ENCODE measurements around the gene NF2. TPM values are rescaled to one million over a fixed set of nuclear protein-coding genes. Genes with fewer than 3 reads are reported as not detected.

The NF2 gene
- 28.3 and 29.2 TPM in 2 replicates for total RNA-seq (2013; cell fraction: nucleolus; rRNA removed)
- 32.0 and 33.9 TPM in 2 replicates for total RNA-seq (2014; rRNA removed)
- total RNA-seq (2014; rRNA removed; fragmentation: Illumina TruSeq; extraction: Trizol), result 24.6 and 24.8 TPM in 2 replicates
- 44.3 and 49.8 TPM in 2 replicates for total RNA-seq (2021)
- 4.9 TPM for polyA plus RNA-seq (2011; ENCODE audit: low read depth)
- 20.4 and 22.5 TPM in 2 replicates for polyA plus RNA-seq (2011; rRNA removed)
- 14.5 and 16.2 TPM in 2 replicates for polyA plus RNA-seq (2011; cell fraction: cytosol; rRNA removed)
- polyA plus RNA-seq (2011; cell fraction: nucleus; rRNA removed), result 8.9 and 12.9 TPM in 2 replicates
- polyA plus RNA-seq (2012), result 7.6 and 9.1 TPM in 2 replicates
- 14.3 and 14.7 TPM in 2 replicates for polyA plus RNA-seq (2014; fragmentation: Illumina TruSeq; extraction: Trizol)
- polyA plus RNA-seq (2014; fragmentation: Nextera tagmentation; extraction: Ambion mirVana), result 1 to 10 TPM; 2.2 to 3.0 TPM
- 17.4 and 20.6 TPM in 2 replicates for polyA plus RNA-seq (2014; rRNA removed)
- 10 to 100 TPM; 24.8 to 24.9 TPM for polyA plus RNA-seq (2016; fragmentation: Nextera tagmentation; extraction: Ambion mirVana)
- 28.5 and 36.2 TPM in 2 replicates for polyA minus RNA-seq (2011; rRNA and poly(A)+ RNA removed)
- polyA minus RNA-seq (2011; cell fraction: cytosol; rRNA and poly(A)+ RNA removed), result 13.1 and 20.5 TPM in 2 replicates
- 10.8 and 18.9 TPM in 2 replicates for polyA minus RNA-seq (2011; cell fraction: nucleus; rRNA and poly(A)+ RNA removed)
- Bru-seq, nascent RNA, result percentile 63 among the genes with signal in this experiment
- percentile 74 among the genes with signal in this experiment for BruChase-seq, experiment 1, labeled RNA remaining after a 6-hour chase
- BruChase-seq, experiment 2, labeled RNA remaining after a 2-hour chase, result percentile 68 among the genes with signal in this experiment
- long read RNA-seq, experiment 1, full-length matches to known transcripts, result 21 of 84 reads
- long read RNA-seq, experiment 1, partial matches to known transcripts, result 3 of 84 reads
- long read RNA-seq, experiment 1, other reads (novel, unspliced or antisense), result 60 of 84 reads
- long read RNA-seq, experiment 2, full-length matches to known transcripts, result 3 of 17 reads
- long read RNA-seq, experiment 2, partial matches to known transcripts, result 1 of 17 reads
- long read RNA-seq, experiment 2, other reads (novel, unspliced or antisense), result 13 of 17 reads

GRCh38 chr22:29603358-29604075 is at the start of gene NF2:
Gene NF2, plus strand, starts transcription at chr22:29603633. Its CDS starts 366 bp downstream, at chr22:29603999.
- peak; percentile 100 for FAIRE-seq
- intact Hi-C loops (cut with micrococcal nuclease; ENCODE audit: unreplicated experiment), result loop anchor here (2.0 kb wide), 1 partner anchor 23 kb away; the partner anchor contains the start of gene NIPSNAP1
- Histone ChIP-seq H3K9me3 (replicated peaks; ENCODE audit: control insufficient read depth, insufficient read depth, low read length) (no peaks in the 10 kb centered on the region), H3K9ac (ENCODE audit: control insufficient read depth, insufficient read depth, low read length) (peak within 1 kb of the TSS; percentile 88), H3K4me3 (peak within 1 kb of the TSS; percentile 94), H3K4me1 (ENCODE audit: control insufficient read depth, insufficient read depth, low read length) (no peaks in the 10 kb centered on the region; the same call in 1 of the 2 replicates), H4K20me1 (ENCODE audit: control insufficient read depth, insufficient read depth) (no peaks in the 10 kb centered on the region), H3K79me2 (ENCODE audit: control insufficient read depth, insufficient read depth, low read length) (peaks cover 26% of the 10 kb centered on the region), H2AFZ (ENCODE audit: control insufficient read depth, low read depth, low read length) (peak within 1 kb of the TSS; percentile 93), H3K27me3 (replicated peaks in 1 of 2; ENCODE audit: control insufficient read depth in 2 of 2, insufficient read depth in 2 of 2, low read length in 1 of 2) (no peaks in the 10 kb centered on the region), H3K4me2 (ENCODE audit: control insufficient read depth, insufficient read depth) (peak within 1 kb of the TSS; percentile 98), H3K36me3 (ENCODE audit: control insufficient read depth in 2 of 2, insufficient read depth in 2 of 2, low read length in 1 of 2) (no peaks in the 10 kb centered on the region), H3K27ac (ENCODE audit: control insufficient read depth, insufficient read depth) (peak within 1 kb of the TSS; percentile 81)
- in situ Hi-C loops (cut with MboI), result no loop called here
- ATAC-seq, result peak; percentile 98
- RAD21 ChIA-PET (ENCODE audit: unreplicated experiment), result interaction anchor here (1.4 to 1.7 kb wide), 3 partner anchors 13 to 50 kb away, joined by 3 to 8 read pairs (median 3); partner anchors contain the start of gene THOC5
- POLR2A ChIA-PET, result interaction anchor here (0.6 to 1.7 kb wide), 5 partner anchors 16 to 1745 kb away, joined by 3 to 7 read pairs (median 4); partner anchors contain the start of genes UQCR10 and ZMAT5
- peak; percentile 100 for DNase-seq (ENCODE audit: low read depth, low spot score)
- SMC1A ChIA-PET (ENCODE audit: uncharacterized antibody, unreplicated experiment), result interaction anchor here (0.7 to 3.5 kb wide), 7 partner anchors 9 to 23 kb away, joined by 3 to 23 read pairs (median 3); no protein-coding TSS in a partner anchor
- CTCF ChIA-PET, result interaction anchor here (0.6 to 5.3 kb wide), 11 partner anchors 9 to 421 kb away, joined by 3 to 35 read pairs (median 5); partner anchors contain the start of gene MTMR3
- under 1% methylated on average over 48 of the region's 74 CpGs for WGBS (ENCODE audit: insufficient coverage, insufficient replicate concordance, low lambda C conversion rate, missing lambda C conversion rate)
- no TSS peak for BruUV-seq (replicated peaks)
- TF ChIP-seq FOXM1 (IDR thresholded peaks at IDR 0.05; ENCODE audit: low read depth, low read length) (no peak), PAX5 (IDR thresholded peaks at IDR 0.05; ENCODE audit: borderline replicate concordance, low read depth, low read length) (peak; percentile 11; the same call in 1 of the 2 replicates), NR2C2 (IDR thresholded peaks at IDR 0.05; ENCODE audit: borderline replicate concordance, control insufficient read depth, insufficient read length, low read depth) (no peak), HCFC1 (IDR thresholded peaks at IDR 0.05; ENCODE audit: low read length) (peak; percentile 30; the same call in 1 of the 2 replicates), MTA3 (IDR thresholded peaks at IDR 0.05; ENCODE audit: borderline replicate concordance, low read length) (no peak), YY1 (IDR thresholded peaks at IDR 0.05; ENCODE audit: low read depth, low read length) (peak; percentile 35; the same call in 1 of the 2 replicates), RAD21 (IDR thresholded peaks at IDR 0.05; ENCODE audit: insufficient read depth, low read depth, low read length) (no peak), ETV6 (conservative IDR thresholded peaks at IDR 0.05 in 1 of 2, IDR thresholded peaks at IDR 0.05 in 1 of 2; ENCODE audit: borderline replicate concordance in 1 of 2, low read depth in 1 of 2) (no peak), RUNX3 (IDR thresholded peaks at IDR 0.05; ENCODE audit: low read length) (no peak), KAT2A (conservative IDR thresholded peaks at IDR 0.05; ENCODE audit: control insufficient read depth, low read depth, low read length) (no peak), WRNIP1 (IDR thresholded peaks at IDR 0.05; ENCODE audit: borderline replicate concordance, low read depth, low read length) (no peak), LARP7 (IDR thresholded peaks at IDR 0.05) (peak; percentile 94), POLR2A (IDR thresholded peaks at IDR 0.05; ENCODE audit: low read depth, low read length) (peak; percentile 95), BMI1 (IDR thresholded peaks at IDR 0.05; ENCODE audit: borderline replicate concordance) (no peak), CHD2 (IDR thresholded peaks at IDR 0.05; ENCODE audit: borderline replicate concordance, low read depth, low read length) (peak; percentile 95), EP300 (IDR thresholded peaks at IDR 0.05; ENCODE audit: borderline replicate concordance in 1 of 2, control insufficient read depth in 1 of 2, low read depth in 2 of 2, low read length in 2 of 2) (no peak), IRF4 (IDR thresholded peaks at IDR 0.05; ENCODE audit: low read depth, low read length) (no peak), SKIL (IDR thresholded peaks at IDR 0.05; ENCODE audit: low read depth, poor library complexity, severe bottlenecking) (no peak)

Data from GM12878 (cell line).